K562 (cell line): ENCODE data around the gene ATAD2B. TPM values are rescaled to one million over a fixed set of nuclear protein-coding genes. Genes with fewer than 3 reads are reported as not detected.

Source experiments
- PHF20 ChIP-seq: fragments of 450-650 bp; IDR thresholded peaks from 2 replicates; pipeline ENCODE4 v1.6.1; 2018; ENCODE audit not compliant: partially characterized antibody
- polyA plus RNA-seq, 8 experiments: library from polyadenylated mRNA; depleted of rRNA in 4 of 8; stranded (reverse) in 5 of 8; unstranded in 3 of 8; fragments of >200 nt; fragmentation: Nextera tagmentation in 2 of 8; fragmentation: Illumina TruSeq in 1 of 8; extraction: Ambion mirVana in 2 of 8; extraction: Trizol in 1 of 8; gene quantifications; 2 replicates each; pipeline versions ENCODE4 v1.2.1 to v1.2.3, GENCODE V29; 2011 to 2014; ENCODE audit warnings: inconsistent platforms in 1 of 8, missing spikeins in 1 of 8
- total RNA-seq, 7 experiments: library from RNA; depleted of rRNA in 6 of 7; stranded (reverse); fragments of >200 nt in 6 of 7; fragmentation: Illumina TruSeq in 2 of 7; extraction: Trizol in 2 of 7; gene quantifications; 2 replicates each; pipeline versions ENCODE4 v1.2.1 to v1.2.3, GENCODE V29; 2011 to 2021; ENCODE audit warnings: low replicate concordance in 1 of 7
- TF ChIP-seq, protein P1 (sequence below), 2 experiments: IDR thresholded peaks; 2 replicates each; pipeline ENCODE4 v1.6.1; 2011; ENCODE audit warnings: borderline replicate concordance in 1 of 2, control low read depth in 1 of 2, low read depth in 1 of 2, low read length in 1 of 2, mild to moderate bottlenecking in 1 of 2, mixed read lengths in 1 of 2, moderate library complexity in 1 of 2; ENCODE audit not compliant: insufficient read depth in 1 of 2, insufficient read length in 1 of 2, poor library complexity in 1 of 2, severe bottlenecking in 1 of 2; ENCODE audit errors: extremely low read depth in 1 of 2
- TF ChIP-seq, protein P2 (sequence below): sonication (generic); formaldehyde crosslinking; IDR thresholded peaks from 2 replicates; pipeline ENCODE4 v1.8.0; 2022; ENCODE audit warnings: mild to moderate bottlenecking, missing genetic modification reagents
- TF ChIP-seq, protein P3 (sequence below): sonication (generic); formaldehyde crosslinking; IDR thresholded peaks from 2 replicates; pipeline ENCODE4 v1.8.1; 2023; ENCODE audit warnings: missing genetic modification reagents, mild to moderate bottlenecking, borderline replicate concordance
- TF ChIP-seq, protein P4 (sequence below): sonication (generic); IDR thresholded peaks from 2 replicates; pipeline ENCODE4 v1.6.1; 2016

Gene ATAD2B
- total and polyA plus RNA-seq, 9 of the 15 experiments (the other 6 are each of a cell fraction or from before 2014, with no cell fraction given), result 3.2 to 21.6 (median 11.4) TPM

DNA sequence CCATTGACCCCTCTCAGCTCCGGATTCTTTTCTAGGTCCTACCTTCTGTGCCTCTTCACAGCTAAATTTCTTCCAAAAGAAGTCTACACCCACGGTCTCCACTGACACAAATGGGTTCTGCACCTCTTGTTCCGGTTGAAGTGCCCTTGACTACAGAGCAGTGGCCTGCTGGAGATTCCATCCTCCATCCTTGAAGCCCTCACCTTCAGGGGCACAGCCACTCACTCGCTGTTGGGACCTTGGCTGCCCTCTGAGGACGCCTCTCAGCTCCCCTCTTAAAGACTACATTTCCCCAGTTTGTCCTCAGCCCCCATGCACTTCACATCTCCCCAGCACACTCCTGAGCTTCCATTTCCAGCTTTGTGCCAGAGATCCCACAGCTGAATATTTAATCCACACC, 226.3 kb downstream of the ATAD2B start (continued):
- TF ChIP-seq, protein P1, sequence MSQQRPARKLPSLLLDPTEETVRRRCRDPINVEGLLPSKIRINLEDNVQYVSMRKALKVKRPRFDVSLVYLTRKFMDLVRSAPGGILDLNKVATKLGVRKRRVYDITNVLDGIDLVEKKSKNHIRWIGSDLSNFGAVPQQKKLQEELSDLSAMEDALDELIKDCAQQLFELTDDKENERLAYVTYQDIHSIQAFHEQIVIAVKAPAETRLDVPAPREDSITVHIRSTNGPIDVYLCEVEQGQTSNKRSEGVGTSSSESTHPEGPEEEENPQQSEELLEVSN (IDR thresholded peaks at IDR 0.05; ENCODE audit: borderline replicate concordance in 1 of 2, extremely low read depth in 1 of 2, insufficient read depth in 1 of 2, insufficient read length in 1 of 2, low read depth in 1 of 2, low read length in 1 of 2, poor library complexity in 1 of 2, severe bottlenecking in 1 of 2), result no peak
- TF ChIP-seq, protein P2, sequence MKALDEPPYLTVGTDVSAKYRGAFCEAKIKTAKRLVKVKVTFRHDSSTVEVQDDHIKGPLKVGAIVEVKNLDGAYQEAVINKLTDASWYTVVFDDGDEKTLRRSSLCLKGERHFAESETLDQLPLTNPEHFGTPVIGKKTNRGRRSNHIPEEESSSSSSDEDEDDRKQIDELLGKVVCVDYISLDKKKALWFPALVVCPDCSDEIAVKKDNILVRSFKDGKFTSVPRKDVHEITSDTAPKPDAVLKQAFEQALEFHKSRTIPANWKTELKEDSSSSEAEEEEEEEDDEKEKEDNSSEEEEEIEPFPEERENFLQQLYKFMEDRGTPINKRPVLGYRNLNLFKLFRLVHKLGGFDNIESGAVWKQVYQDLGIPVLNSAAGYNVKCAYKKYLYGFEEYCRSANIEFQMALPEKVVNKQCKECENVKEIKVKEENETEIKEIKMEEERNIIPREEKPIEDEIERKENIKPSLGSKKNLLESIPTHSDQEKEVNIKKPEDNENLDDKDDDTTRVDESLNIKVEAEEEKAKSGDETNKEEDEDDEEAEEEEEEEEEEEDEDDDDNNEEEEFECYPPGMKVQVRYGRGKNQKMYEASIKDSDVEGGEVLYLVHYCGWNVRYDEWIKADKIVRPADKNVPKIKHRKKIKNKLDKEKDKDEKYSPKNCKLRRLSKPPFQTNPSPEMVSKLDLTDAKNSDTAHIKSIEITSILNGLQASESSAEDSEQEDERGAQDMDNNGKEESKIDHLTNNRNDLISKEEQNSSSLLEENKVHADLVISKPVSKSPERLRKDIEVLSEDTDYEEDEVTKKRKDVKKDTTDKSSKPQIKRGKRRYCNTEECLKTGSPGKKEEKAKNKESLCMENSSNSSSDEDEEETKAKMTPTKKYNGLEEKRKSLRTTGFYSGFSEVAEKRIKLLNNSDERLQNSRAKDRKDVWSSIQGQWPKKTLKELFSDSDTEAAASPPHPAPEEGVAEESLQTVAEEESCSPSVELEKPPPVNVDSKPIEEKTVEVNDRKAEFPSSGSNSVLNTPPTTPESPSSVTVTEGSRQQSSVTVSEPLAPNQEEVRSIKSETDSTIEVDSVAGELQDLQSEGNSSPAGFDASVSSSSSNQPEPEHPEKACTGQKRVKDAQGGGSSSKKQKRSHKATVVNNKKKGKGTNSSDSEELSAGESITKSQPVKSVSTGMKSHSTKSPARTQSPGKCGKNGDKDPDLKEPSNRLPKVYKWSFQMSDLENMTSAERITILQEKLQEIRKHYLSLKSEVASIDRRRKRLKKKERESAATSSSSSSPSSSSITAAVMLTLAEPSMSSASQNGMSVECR, result no peak
- no peak for TF ChIP-seq PHF20
- TF ChIP-seq, protein P3, sequence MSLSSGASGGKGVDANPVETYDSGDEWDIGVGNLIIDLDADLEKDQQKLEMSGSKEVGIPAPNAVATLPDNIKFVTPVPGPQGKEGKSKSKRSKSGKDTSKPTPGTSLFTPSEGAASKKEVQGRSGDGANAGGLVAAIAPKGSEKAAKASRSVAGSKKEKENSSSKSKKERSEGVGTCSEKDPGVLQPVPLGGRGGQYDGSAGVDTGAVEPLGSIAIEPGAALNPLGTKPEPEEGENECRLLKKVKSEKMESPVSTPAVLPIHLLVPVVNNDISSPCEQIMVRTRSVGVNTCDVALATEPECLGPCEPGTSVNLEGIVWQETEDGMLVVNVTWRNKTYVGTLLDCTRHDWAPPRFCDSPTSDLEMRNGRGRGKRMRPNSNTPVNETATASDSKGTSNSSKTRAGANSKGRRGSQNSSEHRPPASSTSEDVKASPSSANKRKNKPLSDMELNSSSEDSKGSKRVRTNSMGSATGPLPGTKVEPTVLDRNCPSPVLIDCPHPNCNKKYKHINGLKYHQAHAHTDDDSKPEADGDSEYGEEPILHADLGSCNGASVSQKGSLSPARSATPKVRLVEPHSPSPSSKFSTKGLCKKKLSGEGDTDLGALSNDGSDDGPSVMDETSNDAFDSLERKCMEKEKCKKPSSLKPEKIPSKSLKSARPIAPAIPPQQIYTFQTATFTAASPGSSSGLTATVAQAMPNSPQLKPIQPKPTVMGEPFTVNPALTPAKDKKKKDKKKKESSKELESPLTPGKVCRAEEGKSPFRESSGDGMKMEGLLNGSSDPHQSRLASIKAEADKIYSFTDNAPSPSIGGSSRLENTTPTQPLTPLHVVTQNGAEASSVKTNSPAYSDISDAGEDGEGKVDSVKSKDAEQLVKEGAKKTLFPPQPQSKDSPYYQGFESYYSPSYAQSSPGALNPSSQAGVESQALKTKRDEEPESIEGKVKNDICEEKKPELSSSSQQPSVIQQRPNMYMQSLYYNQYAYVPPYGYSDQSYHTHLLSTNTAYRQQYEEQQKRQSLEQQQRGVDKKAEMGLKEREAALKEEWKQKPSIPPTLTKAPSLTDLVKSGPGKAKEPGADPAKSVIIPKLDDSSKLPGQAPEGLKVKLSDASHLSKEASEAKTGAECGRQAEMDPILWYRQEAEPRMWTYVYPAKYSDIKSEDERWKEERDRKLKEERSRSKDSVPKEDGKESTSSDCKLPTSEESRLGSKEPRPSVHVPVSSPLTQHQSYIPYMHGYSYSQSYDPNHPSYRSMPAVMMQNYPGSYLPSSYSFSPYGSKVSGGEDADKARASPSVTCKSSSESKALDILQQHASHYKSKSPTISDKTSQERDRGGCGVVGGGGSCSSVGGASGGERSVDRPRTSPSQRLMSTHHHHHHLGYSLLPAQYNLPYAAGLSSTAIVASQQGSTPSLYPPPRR (CRISPR knock-in tag), result no peak
- TF ChIP-seq, protein P4, sequence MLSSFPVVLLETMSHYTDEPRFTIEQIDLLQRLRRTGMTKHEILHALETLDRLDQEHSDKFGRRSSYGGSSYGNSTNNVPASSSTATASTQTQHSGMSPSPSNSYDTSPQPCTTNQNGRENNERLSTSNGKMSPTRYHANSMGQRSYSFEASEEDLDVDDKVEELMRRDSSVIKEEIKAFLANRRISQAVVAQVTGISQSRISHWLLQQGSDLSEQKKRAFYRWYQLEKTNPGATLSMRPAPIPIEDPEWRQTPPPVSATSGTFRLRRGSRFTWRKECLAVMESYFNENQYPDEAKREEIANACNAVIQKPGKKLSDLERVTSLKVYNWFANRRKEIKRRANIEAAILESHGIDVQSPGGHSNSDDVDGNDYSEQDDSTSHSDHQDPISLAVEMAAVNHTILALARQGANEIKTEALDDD, result no peak
- TF ChIP-seq, all 486 proteins: peak for 0
